Nephron progenitor cell (in vitro differentiated cells): ENCODE measurements around the gene METTL26.

Source experiments
- DNase-seq: peaks from one replicate; pipeline ENCODE4 v3.0.0; 2021
- H3K27ac Mint-ChIP-seq: 2 replicates; pipeline ENCODE4 v1.8.0; 2021; ENCODE audit warnings: mild to moderate bottlenecking, moderate library complexity, mixed read lengths
- H3K27me3 Mint-ChIP-seq: 2 replicates; pipeline ENCODE4 v1.8.0; 2021; ENCODE audit warnings: mild to moderate bottlenecking, low read depth, mixed read lengths; ENCODE audit not compliant: poor library complexity
- H3K36me3 Mint-ChIP-seq: 2 replicates; pipeline ENCODE4 v1.8.0; 2021; ENCODE audit warnings: low read depth, mixed read lengths
- H3K4me1 Mint-ChIP-seq: 2 replicates; pipeline ENCODE4 v1.8.0; 2021; ENCODE audit warnings: mixed read lengths
- H3K4me3 Mint-ChIP-seq: 2 replicates; pipeline ENCODE4 v1.8.0; 2021; ENCODE audit warnings: mild to moderate bottlenecking, moderate library complexity, mixed read lengths
- H3K9me3 Mint-ChIP-seq: 2 replicates; pipeline ENCODE4 v1.8.0; 2021; ENCODE audit warnings: mild to moderate bottlenecking, moderate library complexity, mixed read lengths
- CTCF ChIP-seq: fragments of 200-600 bp; sonication (generic); IDR thresholded peaks from 2 replicates; pipeline ENCODE4 v1.5.0; 2021; ENCODE audit warnings: antibody characterized with exemption

Gene METTL26

GRCh38 chr16:667780-668518, 31.8 kb upstream of the METTL26 start, which contains the start of gene RHOT2:
RHOT2 (plus strand) TSS chr16:668132; CDS start chr16:668200, 68 bp downstream.
- TF ChIP-seq CTCF = peak; percentile 69
- Mint-ChIP-seq H3K36me3 (no peaks in the 10 kb centered on the region), H3K27ac (peak within 1 kb of the TSS; percentile 97), H3K4me1 (peaks cover 5% of the 10 kb centered on the region), H3K27me3 (no peaks in the 10 kb centered on the region), H3K4me3 (peak within 1 kb of the TSS; percentile 78), H3K9me3 (no peaks in the 10 kb centered on the region)
- DNase-seq = peak; percentile 96

GRCh38 chr16:667113-667779, 31.1 kb upstream of the METTL26 start:
- H3K36me3 Mint-ChIP-seq = no peaks in the 10 kb centered on the region
- peak overlapping the region; percentile 97 for H3K27ac Mint-ChIP-seq
- TF ChIP-seq CTCF = no peak
- H3K9me3 Mint-ChIP-seq = no peaks in the 10 kb centered on the region
- DNase-seq = no peak
- H3K4me3 Mint-ChIP-seq = peak overlapping the region; percentile 72
- no peaks in the 10 kb centered on the region for H3K27me3 Mint-ChIP-seq
- peaks cover 5% of the 10 kb centered on the region for H3K4me1 Mint-ChIP-seq

GRCh38 chr16:666572-666971, 30.5 kb upstream of the METTL26 start:
- TF ChIP-seq CTCF = no peak
- no peak for DNase-seq
- H3K4me1 Mint-ChIP-seq = peaks cover 5% of the 10 kb centered on the region
- no peaks in the 10 kb centered on the region for H3K27me3 Mint-ChIP-seq
- no peak overlapping the region for H3K27ac Mint-ChIP-seq
- H3K4me3 Mint-ChIP-seq = no peak overlapping the region
- H3K36me3 Mint-ChIP-seq = no peaks in the 10 kb centered on the region
- no peaks in the 10 kb centered on the region for H3K9me3 Mint-ChIP-seq

- Mint-ChIP-seq H3K9me3 (no peaks in the 10 kb centered on the region), H3K27ac (no peak overlapping the region), H3K4me1 (peaks cover 9% of the 10 kb centered on the region), H3K4me3 (no peak overlapping the region), H3K36me3 (no peaks in the 10 kb centered on the region), H3K27me3 (no peaks in the 10 kb centered on the region)
- TF ChIP-seq CTCF = no peak
- DNase-seq = no peak
Measured at GRCh38 chr16:662597-662996, 26.5 kb upstream of the METTL26 start.

GRCh38 chr16:662095-662494, 26.0 kb upstream of the METTL26 start:
- DNase-seq = no peak
- no peak for TF ChIP-seq CTCF
- Mint-ChIP-seq H3K4me3 (no peak overlapping the region), H3K27me3 (no peaks in the 10 kb centered on the region), H3K27ac (no peak overlapping the region), H3K9me3 (no peaks in the 10 kb centered on the region), H3K36me3 (no peaks in the 10 kb centered on the region), H3K4me1 (peaks cover 7% of the 10 kb centered on the region)
